GM12875 (cell line): ENCODE measurements around the gene SIPA1L3.
"Not testable (repeated sequence)": the region's sequence is repeated elsewhere in the genome, so short reads cannot be mapped to it uniquely, and the experiment has no call there.

Source experiments
- H3K4me3 ChIP-seq: one replicate; pipeline ENCODE4 v1.5.1; 2011; ENCODE audit warnings: low read depth, low read length, control low read depth
- TF ChIP-seq, protein P1 (sequence below): IDR thresholded peaks from 2 replicates; pipeline ENCODE4 v1.5.1; 2011; ENCODE audit warnings: low read depth, mild to moderate bottlenecking, control low read depth, inconsistent platforms, low read length, moderate library complexity, borderline replicate concordance; ENCODE audit not compliant: insufficient read depth

The SIPA1L3 gene

GRCh38 chr19:37914908-37915307 lies 7.9 kb downstream of the SIPA1L3 start:
- H3K4me3 ChIP-seq, result peak overlapping the region; percentile 37
- TF ChIP-seq, protein P1, sequence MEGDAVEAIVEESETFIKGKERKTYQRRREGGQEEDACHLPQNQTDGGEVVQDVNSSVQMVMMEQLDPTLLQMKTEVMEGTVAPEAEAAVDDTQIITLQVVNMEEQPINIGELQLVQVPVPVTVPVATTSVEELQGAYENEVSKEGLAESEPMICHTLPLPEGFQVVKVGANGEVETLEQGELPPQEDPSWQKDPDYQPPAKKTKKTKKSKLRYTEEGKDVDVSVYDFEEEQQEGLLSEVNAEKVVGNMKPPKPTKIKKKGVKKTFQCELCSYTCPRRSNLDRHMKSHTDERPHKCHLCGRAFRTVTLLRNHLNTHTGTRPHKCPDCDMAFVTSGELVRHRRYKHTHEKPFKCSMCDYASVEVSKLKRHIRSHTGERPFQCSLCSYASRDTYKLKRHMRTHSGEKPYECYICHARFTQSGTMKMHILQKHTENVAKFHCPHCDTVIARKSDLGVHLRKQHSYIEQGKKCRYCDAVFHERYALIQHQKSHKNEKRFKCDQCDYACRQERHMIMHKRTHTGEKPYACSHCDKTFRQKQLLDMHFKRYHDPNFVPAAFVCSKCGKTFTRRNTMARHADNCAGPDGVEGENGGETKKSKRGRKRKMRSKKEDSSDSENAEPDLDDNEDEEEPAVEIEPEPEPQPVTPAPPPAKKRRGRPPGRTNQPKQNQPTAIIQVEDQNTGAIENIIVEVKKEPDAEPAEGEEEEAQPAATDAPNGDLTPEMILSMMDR, result no peak

DNA sequence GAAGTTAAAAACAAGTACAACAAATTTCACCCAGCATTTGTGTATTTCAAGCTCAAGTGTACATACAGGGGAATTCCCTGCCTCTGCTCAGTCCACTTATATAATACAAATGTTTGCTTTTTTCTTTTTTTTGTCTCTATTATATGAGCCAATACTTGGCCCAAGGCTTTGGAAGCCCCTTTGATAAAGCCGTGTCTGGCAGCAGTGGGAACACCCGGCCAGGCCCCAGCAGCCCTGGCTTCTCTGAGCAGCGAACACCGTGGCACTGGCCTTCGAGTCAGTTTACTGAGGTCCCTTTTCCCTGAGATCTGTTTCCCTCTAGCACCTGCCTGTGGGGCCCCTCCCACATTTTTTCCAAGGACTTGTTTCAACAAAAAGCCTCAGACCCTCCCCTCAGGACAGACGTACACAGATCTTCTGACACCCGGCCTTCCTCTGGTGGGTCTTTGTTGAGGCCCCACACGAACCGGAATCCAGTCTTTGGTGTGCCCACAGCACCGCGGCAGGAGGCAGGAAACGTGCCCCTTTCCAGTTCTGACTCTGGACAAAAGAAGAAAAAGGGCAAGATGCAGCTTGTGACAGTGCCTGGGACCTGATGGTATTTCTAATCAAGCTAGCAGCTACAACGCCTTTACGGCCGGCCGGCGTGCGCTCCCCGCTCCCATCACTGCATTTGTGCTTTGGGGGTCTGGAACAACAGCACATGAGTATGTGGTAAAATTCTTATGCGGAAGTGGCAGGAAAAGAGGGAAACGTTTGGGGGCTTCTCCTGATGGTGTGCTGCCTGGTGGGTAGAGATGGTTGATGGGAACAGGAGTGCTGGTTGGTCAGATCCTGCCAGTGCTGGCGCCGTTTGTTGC lies 13.8 kb downstream of the SIPA1L3 start:
- peak overlapping the region; percentile 28 for H3K4me3 ChIP-seq
- TF ChIP-seq, protein P1, result no peak

DNA sequence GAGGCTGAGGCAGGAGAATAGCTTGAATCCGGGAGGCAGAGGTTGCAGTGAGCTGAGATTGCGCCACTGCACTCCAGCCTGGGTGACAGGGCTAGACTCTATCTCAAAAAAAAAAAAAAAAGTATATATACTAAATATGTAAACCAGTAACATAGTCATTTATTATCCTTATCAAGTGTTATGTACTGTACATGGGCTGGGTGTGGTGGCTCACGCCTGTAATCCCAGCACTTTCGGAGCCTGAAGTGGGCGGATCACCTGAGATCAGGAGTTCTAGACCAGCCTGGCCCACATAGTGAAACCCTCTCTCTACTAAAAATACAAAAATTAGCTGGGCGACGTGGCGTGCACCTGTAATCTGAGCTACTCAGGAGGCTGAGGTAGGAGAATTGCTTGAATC lies 17.6 kb downstream of the SIPA1L3 start:
- not testable (repeated sequence) for H3K4me3 ChIP-seq

DNA sequence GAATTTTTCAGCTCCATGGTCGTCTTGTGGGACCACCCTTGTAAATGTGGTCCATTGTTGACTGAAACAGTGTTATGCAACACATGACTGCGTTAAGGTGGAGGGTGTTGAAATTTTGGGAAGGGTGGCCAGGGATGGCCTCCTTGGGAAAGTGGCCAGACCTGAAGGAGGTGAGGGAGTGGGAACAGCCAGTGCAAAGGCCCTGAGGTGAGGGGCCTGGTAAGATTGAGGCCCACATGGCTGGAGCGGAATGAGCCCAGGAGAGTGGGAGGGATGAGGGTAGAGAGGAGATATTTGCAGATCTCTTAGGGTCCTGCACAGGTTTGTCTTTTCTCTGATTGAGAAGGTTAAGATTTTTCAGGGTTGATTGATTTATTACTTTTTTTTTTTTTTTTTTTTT lies 18.2 kb downstream of the SIPA1L3 start:
- H3K4me3 ChIP-seq, result no peak overlapping the region
- TF ChIP-seq, protein P1, result no peak

DNA sequence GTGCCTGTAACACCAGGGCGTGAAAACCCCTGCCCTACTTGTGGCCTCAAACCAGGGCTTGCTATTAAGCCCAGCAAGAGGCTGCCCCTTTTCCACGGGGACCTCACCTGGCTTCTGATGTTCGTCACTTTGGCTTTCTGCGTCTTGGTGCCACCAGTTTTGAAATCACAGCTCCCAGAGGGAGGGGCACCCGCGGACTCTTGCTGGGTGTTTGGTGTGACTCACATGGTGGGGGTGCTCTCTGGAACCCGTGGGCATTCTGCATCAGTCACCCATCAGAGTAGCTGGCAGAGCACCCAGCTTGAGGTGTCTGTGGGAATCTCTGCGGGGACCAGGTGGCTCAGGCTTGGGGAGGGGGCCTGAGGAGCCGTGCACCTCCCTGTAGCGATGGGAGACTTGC lies 19.2 kb downstream of the SIPA1L3 start:
- TF ChIP-seq, protein P1, result no peak
- H3K4me3 ChIP-seq, result no peak overlapping the region

- H3K4me3 ChIP-seq, result no peak overlapping the region
- TF ChIP-seq, protein P1, result no peak
Observed at GRCh38 chr19:37926711-37927110, 19.7 kb downstream of the SIPA1L3 start.

DNA sequence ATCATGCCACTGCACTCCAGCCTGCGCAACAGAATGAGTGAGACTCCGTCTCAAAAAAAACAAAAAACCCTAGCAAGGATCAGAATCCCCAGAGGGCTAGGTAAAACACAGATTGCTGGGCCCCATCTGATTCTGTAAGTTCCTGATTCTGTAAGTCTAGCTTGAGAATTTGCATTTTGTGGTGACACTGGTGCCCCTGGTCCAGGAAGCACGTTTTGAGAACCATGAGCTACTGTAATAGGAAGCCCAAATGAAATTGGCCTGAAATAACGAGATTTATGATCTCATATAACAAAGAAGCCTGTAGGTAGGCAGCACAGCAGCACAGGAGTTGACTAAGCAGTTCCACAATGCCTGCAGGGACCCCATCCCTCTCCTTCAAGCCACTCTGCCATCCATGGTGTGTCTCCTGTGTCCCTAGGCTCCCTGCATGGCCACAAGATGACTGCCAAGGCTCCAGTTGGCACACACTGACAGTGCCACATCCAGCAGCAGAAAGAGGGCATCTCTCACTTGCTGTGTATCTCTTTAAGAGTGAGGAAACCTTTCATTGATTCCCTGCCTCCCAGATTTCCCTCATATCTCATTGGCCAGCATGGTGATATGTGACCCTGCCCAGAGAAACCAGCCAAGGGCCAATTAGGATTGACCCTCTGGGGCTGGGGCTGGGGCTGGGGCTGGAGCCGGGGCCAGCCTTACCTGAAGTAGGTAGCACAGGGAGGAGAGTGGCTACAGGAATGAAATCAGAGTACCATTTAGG lies 21.7 kb downstream of the SIPA1L3 start:
- TF ChIP-seq, protein P1, result no peak
- peak overlapping the region; percentile 21 for H3K4me3 ChIP-seq
